IMR-90 (cell line): ENCODE data around the gene C13orf46.

Experiments
- ELK1 ChIP-seq: fragments of 150-350 bp; IDR thresholded peaks from 2 replicates; pipeline ENCODE4 v1.6.1; 2016; ENCODE audit warnings: low read depth, mild to moderate bottlenecking, low read length, moderate library complexity, borderline replicate concordance
- POLR2A ChIP-seq: IDR thresholded peaks from 2 replicates; pipeline ENCODE4 v1.6.1; 2012; ENCODE audit warnings: mild to moderate bottlenecking, low read depth, low read length
- RFX5 ChIP-seq: IDR thresholded peaks from 2 replicates; pipeline ENCODE4 v1.8.0; 2012; ENCODE audit warnings: low read depth, mild to moderate bottlenecking, low read length, moderate library complexity

GRCh38 chr13:113927661-113928581, 46.0 kb downstream of the C13orf46 start:
- TF ChIP-seq ELK1 (no peak), POLR2A (no peak), RFX5 (peak; percentile 28; the same call in 1 of the 2 replicates)
